Neutrophil (primary cell): ENCODE data around the gene BACE1.

Experiments
- H3K27ac ChIP-seq: fragments of 200-600 bp; sonication (generic); 2 replicates; pipeline ENCODE4 v1.5.1; 2016; ENCODE audit warnings: mild to moderate bottlenecking, moderate library complexity
- H3K27me3 ChIP-seq: fragments of 200-600 bp; sonication (generic); 2 replicates; pipeline ENCODE4 v1.6.0; 2016; ENCODE audit warnings: mild to moderate bottlenecking
- H3K36me3 ChIP-seq: fragments of 200-600 bp; sonication (generic); 2 replicates; pipeline ENCODE4 v1.5.1; 2017
- H3K4me1 ChIP-seq, 2 experiments: fragments of 200-600 bp in 1 of 2; sonication (generic) in 1 of 2; 1 replicate in 1 of 2; 2 replicates in 1 of 2; pipeline versions ENCODE4 v1.5.1 to v1.6.1; 2013 to 2016; ENCODE audit warnings: low read depth in 1 of 2, low read length in 1 of 2, mild to moderate bottlenecking in 1 of 2, moderate library complexity in 1 of 2; ENCODE audit not compliant: control insufficient read depth in 1 of 2, insufficient read depth in 1 of 2
- H3K4me3 ChIP-seq, 2 experiments: fragments of 200-600 bp in 1 of 2; sonication (generic) in 1 of 2; 1 replicate in 1 of 2; 2 replicates in 1 of 2; pipeline ENCODE4 v1.5.1; 2013 to 2016; ENCODE audit warnings: low read depth in 1 of 2, low read length in 1 of 2, mild to moderate bottlenecking in 1 of 2, moderate library complexity in 1 of 2
- H3K9me3 ChIP-seq: fragments of 200-600 bp; sonication (generic); 2 replicates; pipeline ENCODE4 v1.5.1; 2016
- CTCF ChIP-seq: fragments of 200-600 bp; sonication (generic); IDR thresholded peaks from 2 replicates; pipeline ENCODE4 v1.5.1; 2016; ENCODE audit warnings: antibody characterized with exemption

BACE1 gene

GRCh38 chr11:117299351-117300282, 16.4 kb downstream of the BACE1 start:
- H3K27ac ChIP-seq: no peak overlapping the region
- H3K4me1 ChIP-seq: no peaks in the 10 kb centered on the region
- no peak for TF ChIP-seq CTCF
- no peaks in the 10 kb centered on the region for H3K9me3 ChIP-seq
- H3K36me3 ChIP-seq: no peaks in the 10 kb centered on the region
- no peak overlapping the region for H3K4me3 ChIP-seq
- no peaks in the 10 kb centered on the region for H3K27me3 ChIP-seq

- no peaks in the 10 kb centered on the region for H3K36me3 ChIP-seq
- H3K4me1 ChIP-seq: no peaks in the 10 kb centered on the region
- no peak overlapping the region for H3K4me3 ChIP-seq
- H3K9me3 ChIP-seq: no peaks in the 10 kb centered on the region
- no peaks in the 10 kb centered on the region for H3K27me3 ChIP-seq
- H3K27ac ChIP-seq: no peak overlapping the region
- no peak for TF ChIP-seq CTCF
Measured at GRCh38 chr11:117298195-117298594, 17.9 kb downstream of the BACE1 start.

GRCh38 chr11:117296881-117297280, 19.2 kb downstream of the BACE1 start:
- H3K4me3 ChIP-seq: no peak overlapping the region
- TF ChIP-seq CTCF: no peak
- no peaks in the 10 kb centered on the region for H3K27me3 ChIP-seq
- H3K27ac ChIP-seq: no peak overlapping the region
- no peaks in the 10 kb centered on the region for H3K4me1 ChIP-seq
- no peaks in the 10 kb centered on the region for H3K36me3 ChIP-seq
- no peaks in the 10 kb centered on the region for H3K9me3 ChIP-seq

GRCh38 chr11:117295438-117296137, 20.5 kb downstream of the BACE1 start:
- no peak overlapping the region for H3K27ac ChIP-seq
- no peak overlapping the region for H3K4me3 ChIP-seq
- no peaks in the 10 kb centered on the region for H3K4me1 ChIP-seq
- H3K27me3 ChIP-seq: no peaks in the 10 kb centered on the region
- TF ChIP-seq CTCF: no peak
- peaks cover 3% of the 10 kb centered on the region for H3K36me3 ChIP-seq
- no peaks in the 10 kb centered on the region for H3K9me3 ChIP-seq

- no peak overlapping the region for H3K4me3 ChIP-seq
- H3K27me3 ChIP-seq: no peaks in the 10 kb centered on the region
- TF ChIP-seq CTCF: no peak
- no peaks in the 10 kb centered on the region for H3K4me1 ChIP-seq
- peaks cover 29% of the 10 kb centered on the region for H3K36me3 ChIP-seq
- H3K9me3 ChIP-seq: no peaks in the 10 kb centered on the region
- H3K27ac ChIP-seq: no peak overlapping the region
Measured at GRCh38 chr11:117292616-117293015, 23.4 kb downstream of the BACE1 start.
